Esophagus muscularis mucosa (tissue), 4 donors: Measurements from ENCODE around the gene C9orf85. TPM values are rescaled to one million over a fixed set of nuclear protein-coding genes. Genes with fewer than 3 reads are reported as not detected.

Experiments used
- DNase-seq: peaks from one replicate; pipeline ENCODE4 v3.0.0-alpha.2; 2017; ENCODE audit errors: extremely low spot score
- H3K27ac ChIP-seq, 4 donors: fragments of 200-600 bp; sonication (generic); replicated peaks in 1 of 4; 1 replicate in 3 of 4; 2 replicates in 1 of 4; pipeline ENCODE4 v1.5.1; 2016 to 2019; ENCODE audit warnings: mild to moderate bottlenecking in 1 of 4
- H3K27me3 ChIP-seq, 4 donors: fragments of 200-600 bp; sonication (generic); one replicate each; pipeline versions ENCODE4 v1.5.1 to v1.6.0; 2016 to 2019
- H3K36me3 ChIP-seq, 4 donors: fragments of 200-600 bp; sonication (generic); one replicate each; pipeline ENCODE4 v1.5.1; 2016 to 2019
- H3K4me1 ChIP-seq, 4 donors: fragments of 200-600 bp; sonication (generic); one replicate each; pipeline ENCODE4 v1.5.1; 2016 to 2019
- H3K4me3 ChIP-seq, 4 donors: fragments of 200-600 bp; sonication (generic); 1 replicate in 2 of 4; 2 replicates in 2 of 4; pipeline ENCODE4 v1.5.1; 2016 to 2019; ENCODE audit warnings: mild to moderate bottlenecking in 4 of 4, moderate library complexity in 1 of 4
- H3K9me3 ChIP-seq, 4 donors: fragments of 200-600 bp; sonication (generic); 1 replicate in 3 of 4; 2 replicates in 1 of 4; pipeline ENCODE4 v1.5.1; 2016 to 2019
- CTCF ChIP-seq, 3 experiments: fragments of 200-600 bp in 2 of 3; fragments of 450-650 bp in 1 of 3; sonication (generic) in 2 of 3; IDR thresholded peaks; one replicate each; pipeline ENCODE4 v1.5.1; 2017 to 2019; ENCODE audit warnings: antibody characterized with exemption in 3 of 3, mild to moderate bottlenecking in 2 of 3, moderate library complexity in 1 of 3
- EP300 ChIP-seq: sonication (generic); formaldehyde crosslinking; IDR thresholded peaks from one replicate; pipeline ENCODE4 v1.6.1; 2017; ENCODE audit warnings: antibody characterized with exemption
- POLR2A ChIP-seq: fragments of 450-650 bp; IDR thresholded peaks from one replicate; pipeline ENCODE4 v1.6.1; 2017; ENCODE audit warnings: antibody characterized with exemption, moderate library complexity, mild to moderate bottlenecking, low read depth
- POLR2AphosphoS5 ChIP-seq, 2 donors: sonication (generic); formaldehyde crosslinking; IDR thresholded peaks; one replicate each; pipeline ENCODE4 v1.6.1; 2017; ENCODE audit warnings: antibody characterized with exemption in 2 of 2
- WGBS: methylation state at CpG from one replicate; pipeline ENCODE4 v1.1.5; 2018; 5-methylcytosine and 5-hydroxymethylcytosine counted together
- intact Hi-C: fragments of 100-400 bp; cut with DNase I; formaldehyde crosslinking; loops from one replicate; pipeline ENCODE4 v1.15.1; 2023
- total RNA-seq, 4 donors: library from RNA; depleted of rRNA; stranded (reverse); fragments of >200 nt; gene quantifications; one replicate each; pipeline versions ENCODE4 v1.1.0 to v1.2.1, GENCODE V29; 2016

Gene C9orf85
- total RNA-seq, 4 donors from 2014 or later: 5.8 to 12.3 (median 8.5) TPM

GRCh38 chr9:71878327-71879274 lies 32.8 kb upstream of the C9orf85 start:
- intact Hi-C loops: no loop called here
- H3K36me3 ChIP-seq: peaks cover 0 to 10% (median 3%) of the 10 kb centered on the region in 4 donors
- H3K27ac ChIP-seq: no peak overlapping the region
- H3K4me3 ChIP-seq: no peak overlapping the region
- TF ChIP-seq POLR2A (no peak), POLR2AphosphoS5 (IDR thresholded peaks at IDR 0.05) (no peak), CTCF (IDR thresholded peaks at IDR 0.05) (no peak), EP300 (no peak)
- H3K27me3 ChIP-seq: no peaks in the 10 kb centered on the region
- DNase-seq: no peak
- WGBS: 93% methylated on average over 4 of the region's 4 CpGs
- H3K9me3 ChIP-seq: peaks cover 0 to 28% (median 24%) of the 10 kb centered on the region in 4 donors
- H3K4me1 ChIP-seq: no peaks in the 10 kb centered on the region

GRCh38 chr9:71879644-71880174 lies 31.7 kb upstream of the C9orf85 start:
- Histone ChIP-seq H3K36me3 (peaks cover 0 to 3% (median under 1%) of the 10 kb centered on the region in 4 donors), H3K9me3 (peaks cover 0 to 39% (median 32%) of the 10 kb centered on the region in 4 donors), H3K27me3 (no peaks in the 10 kb centered on the region), H3K4me1 (no peaks in the 10 kb centered on the region), H3K27ac (no peak overlapping the region), H3K4me3 (no peak overlapping the region)
- WGBS: 95% methylated on average over 2 of the region's 2 CpGs
- intact Hi-C loops: loop anchor here (5.0 kb wide), 1 partner anchor 272 kb away; no protein-coding TSS in a partner anchor
- DNase-seq: no peak
- TF ChIP-seq CTCF (IDR thresholded peaks at IDR 0.05) (no peak), POLR2AphosphoS5 (IDR thresholded peaks at IDR 0.05) (no peak), EP300 (no peak), POLR2A (no peak)

GRCh38 chr9:71884005-71884404 lies 27.4 kb upstream of the C9orf85 start:
- Histone ChIP-seq H3K27me3 (no peaks in the 10 kb centered on the region), H3K36me3 (no peaks in the 10 kb centered on the region), H3K27ac (no peak overlapping the region), H3K4me1 (peaks cover 0 to 16% (median 4%) of the 10 kb centered on the region in 4 donors), H3K9me3 (peaks cover 0 to 20% (median 16%) of the 10 kb centered on the region in 4 donors), H3K4me3 (no peak overlapping the region)
- TF ChIP-seq POLR2AphosphoS5 (IDR thresholded peaks at IDR 0.05): no peak
- TF ChIP-seq POLR2A: no peak
- no peak for TF ChIP-seq CTCF (IDR thresholded peaks at IDR 0.05)
- TF ChIP-seq EP300: no peak
- DNase-seq: no peak
- intact Hi-C loops: loop anchor here (5.0 kb wide), 1 partner anchor 277 kb away; no protein-coding TSS in a partner anchor

GRCh38 chr9:71885467-71885866 lies 26.0 kb upstream of the C9orf85 start:
- Histone ChIP-seq H3K4me3 (no peak overlapping the region), H3K4me1 (peaks cover 0 to 21% (median 10%) of the 10 kb centered on the region in 4 donors), H3K9me3 (peaks cover 0 to 13% (median 12%) of the 10 kb centered on the region in 4 donors), H3K36me3 (no peaks in the 10 kb centered on the region), H3K27ac (no peak overlapping the region), H3K27me3 (no peaks in the 10 kb centered on the region)
- intact Hi-C loops: no loop called here
- TF ChIP-seq POLR2A (no peak), CTCF (IDR thresholded peaks at IDR 0.05) (no peak), POLR2AphosphoS5 (IDR thresholded peaks at IDR 0.05) (no peak), EP300 (no peak)
- WGBS: 31% methylated on average over 2 of the region's 2 CpGs
- no peak for DNase-seq
